ENCODE results near the gene ITGA6.
A peak's percentile ranks its signal among the peaks of the same experiment; 100 is the strongest.

ITGA6 gene

DNA sequence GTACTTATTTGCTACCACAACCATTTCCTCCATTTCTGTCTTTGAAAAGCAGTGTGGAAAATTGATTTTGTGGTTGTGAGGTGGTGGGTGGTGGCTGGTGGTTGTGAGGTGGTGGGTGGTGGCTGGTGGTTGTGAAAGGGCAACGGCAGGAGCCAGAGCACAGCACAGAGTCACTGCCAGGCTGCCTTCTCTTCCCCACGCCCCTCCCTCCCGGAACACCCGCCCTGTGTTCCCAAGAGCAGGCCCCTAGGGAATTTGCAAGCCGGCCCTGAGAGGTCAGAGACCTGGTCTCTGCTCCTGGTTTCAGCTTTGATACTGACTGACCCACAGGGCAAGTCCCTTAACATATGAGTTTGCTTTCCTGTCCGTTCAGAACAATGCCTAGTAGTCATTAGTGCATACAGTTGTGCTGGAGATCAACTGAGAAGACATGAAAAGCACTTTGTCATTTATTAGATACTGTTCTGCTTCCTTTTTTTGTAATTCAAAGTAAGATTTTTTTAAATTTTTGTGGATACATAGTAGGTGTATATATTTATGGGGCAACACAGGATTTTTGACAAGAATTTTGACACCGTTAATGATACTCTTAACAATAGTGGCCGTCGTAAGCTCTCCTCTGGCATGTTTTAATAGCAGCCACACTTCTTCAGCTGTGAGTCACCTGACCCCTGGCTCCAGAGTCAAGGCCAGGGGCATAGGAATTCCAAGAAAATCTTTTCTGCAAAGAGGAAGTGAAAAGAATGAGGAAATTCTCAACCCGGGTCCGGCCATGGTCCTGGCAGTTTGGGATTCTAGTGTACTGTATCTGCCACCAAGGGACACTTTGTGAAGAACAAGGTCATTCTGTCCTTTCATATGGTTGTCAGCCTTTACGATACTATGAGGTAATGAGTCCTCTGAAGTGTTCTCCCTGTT, 53.2 kb downstream of the ITGA6 start:
- no peak for TF ChIP-seq CTCF (IDR thresholded peaks at IDR 0.05; ENCODE audit: extremely low read depth, insufficient read depth, missing control alignments)
- no peak for DNase-seq (ENCODE audit: low spot score)
- in situ Hi-C loops (cut with MboI; ENCODE audit: low pct_unique_long_range_greater_than_20kb, low sequenced_read_pairs, unreplicated experiment), result no loop called here

- in situ Hi-C loops (cut with MboI; ENCODE audit: low pct_unique_long_range_greater_than_20kb, low sequenced_read_pairs, unreplicated experiment), result no loop called here
- TF ChIP-seq CTCF (IDR thresholded peaks at IDR 0.05; ENCODE audit: extremely low read depth, insufficient read depth, missing control alignments), result no peak
- no peak for DNase-seq (ENCODE audit: low spot score)
These were observed 54.3 kb downstream of the ITGA6 start for GRCh38 chr2:172481507-172482262.

- in situ Hi-C loops (cut with MboI; ENCODE audit: low pct_unique_long_range_greater_than_20kb, low sequenced_read_pairs, unreplicated experiment), result no loop called here
These were observed 56.9 kb downstream of the ITGA6 start for GRCh38 chr2:172484253-172484652.

DNA sequence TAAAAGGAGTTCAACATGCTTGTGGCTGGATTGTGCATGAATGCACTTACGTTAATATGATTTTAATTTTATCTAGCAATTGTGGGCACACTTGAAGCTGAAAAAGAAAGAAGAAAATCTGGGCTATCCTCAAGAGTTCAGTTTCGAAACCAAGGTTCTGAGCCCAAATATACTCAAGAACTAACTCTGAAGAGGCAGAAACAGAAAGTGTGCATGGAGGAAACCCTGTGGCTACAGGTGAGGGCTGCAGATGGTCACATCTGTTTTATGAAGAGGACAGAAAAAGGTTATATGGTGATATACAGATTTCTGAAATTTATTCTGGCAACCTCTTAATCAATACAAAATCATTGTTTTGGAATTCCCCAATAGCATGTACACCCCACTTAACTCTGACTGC, 57.3 kb downstream of the ITGA6 start:
- DNase-seq (ENCODE audit: low spot score), result no peak
- in situ Hi-C loops (cut with MboI; ENCODE audit: low pct_unique_long_range_greater_than_20kb, low sequenced_read_pairs, unreplicated experiment), result no loop called here
- no peak for TF ChIP-seq CTCF (IDR thresholded peaks at IDR 0.05; ENCODE audit: extremely low read depth, insufficient read depth, missing control alignments)

More at GRCh38 chr2:172484253-172484652, 56.9 kb downstream of the ITGA6 start:
- TF ChIP-seq CTCF (IDR thresholded peaks at IDR 0.05; ENCODE audit: extremely low read depth, insufficient read depth, missing control alignments), result peak; percentile 21
- no peak for DNase-seq (ENCODE audit: low spot score)

DNA sequence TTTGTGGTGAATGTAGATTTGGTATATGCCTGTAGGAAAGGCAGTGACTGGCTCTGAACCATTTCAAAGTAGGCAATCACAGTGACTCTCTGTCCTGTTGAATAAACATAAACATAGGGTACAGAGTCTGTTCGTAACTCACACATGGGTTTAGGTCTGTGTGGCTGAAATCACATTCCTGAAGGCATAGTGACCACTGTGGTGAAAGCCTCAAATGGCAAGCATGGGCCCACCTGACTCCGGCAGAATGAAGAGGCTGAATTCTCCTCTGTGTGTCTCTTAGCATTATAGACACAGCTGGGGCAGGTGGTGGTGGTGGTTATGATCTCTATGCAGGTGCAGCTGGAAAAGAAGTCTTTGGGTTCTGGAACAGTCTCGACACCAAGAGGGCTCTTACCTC, 61.2 kb downstream of the ITGA6 start:
- in situ Hi-C loops (cut with MboI; ENCODE audit: low pct_unique_long_range_greater_than_20kb, low sequenced_read_pairs, unreplicated experiment), result no loop called here
- no peak for DNase-seq (ENCODE audit: low spot score)
- TF ChIP-seq CTCF (IDR thresholded peaks at IDR 0.05; ENCODE audit: extremely low read depth, insufficient read depth, missing control alignments), result no peak

DNA sequence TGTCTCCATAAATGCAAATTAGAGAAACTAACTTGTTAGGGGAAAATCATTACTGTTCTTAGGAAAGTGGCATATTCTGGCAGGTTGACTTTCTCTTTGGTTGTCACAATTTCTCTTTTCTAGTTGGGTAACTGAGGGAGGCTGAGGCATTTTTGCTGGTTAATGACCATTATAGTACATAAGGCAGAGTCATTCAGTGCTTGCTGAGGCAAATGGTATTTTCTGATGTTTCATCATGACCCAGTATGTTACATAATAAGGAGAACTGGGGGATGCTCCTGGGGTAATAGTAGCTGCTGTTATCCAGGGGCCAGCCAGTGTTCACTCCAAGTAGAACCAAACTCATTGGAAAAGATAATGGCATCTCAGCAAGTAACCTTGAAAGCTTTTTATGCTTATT, 62.3 kb downstream of the ITGA6 start:
- no peak for TF ChIP-seq CTCF (IDR thresholded peaks at IDR 0.05; ENCODE audit: extremely low read depth, insufficient read depth, missing control alignments)
- in situ Hi-C loops (cut with MboI; ENCODE audit: low pct_unique_long_range_greater_than_20kb, low sequenced_read_pairs, unreplicated experiment), result no loop called here
- DNase-seq (ENCODE audit: low spot score), result no peak
